Activated T-cell treated with anti-CD3 and anti-CD28 coated beads for 4 hours (primary cell): ENCODE data around the gene TMEM223.
A peak's percentile ranks its signal among the peaks of the same experiment; 100 is the strongest.
"Not testable (repeated sequence)": the region's sequence is repeated elsewhere in the genome, so short reads cannot be mapped to it uniquely, and the experiment has no call there.

Experiments used
- DNase-seq: peaks from one replicate; pipeline ENCODE4 v3.0.0-alpha.2; 2020

TMEM223 gene

DNA sequence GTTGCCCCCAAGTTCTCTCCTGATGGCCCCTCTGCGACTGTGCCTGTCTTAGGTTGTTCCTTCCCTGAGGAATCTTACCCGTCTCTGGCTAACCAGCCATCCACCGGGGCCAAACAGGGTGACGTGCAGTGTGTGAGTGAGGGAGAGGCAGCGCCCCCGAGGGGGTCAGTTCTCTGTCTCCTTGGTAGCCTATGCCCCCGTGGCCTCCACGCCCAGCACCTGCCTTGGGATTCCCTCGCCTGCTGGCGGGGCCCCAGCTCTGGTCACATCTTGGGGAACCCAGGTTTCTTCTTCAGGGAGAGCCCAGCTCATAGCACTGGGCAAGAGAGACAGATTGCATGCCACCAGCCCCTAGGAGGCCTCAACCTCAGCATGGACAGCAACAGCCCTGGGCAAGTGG lies 7.7 kb upstream of the TMEM223 start:
- DNase-seq: no peak

DNA sequence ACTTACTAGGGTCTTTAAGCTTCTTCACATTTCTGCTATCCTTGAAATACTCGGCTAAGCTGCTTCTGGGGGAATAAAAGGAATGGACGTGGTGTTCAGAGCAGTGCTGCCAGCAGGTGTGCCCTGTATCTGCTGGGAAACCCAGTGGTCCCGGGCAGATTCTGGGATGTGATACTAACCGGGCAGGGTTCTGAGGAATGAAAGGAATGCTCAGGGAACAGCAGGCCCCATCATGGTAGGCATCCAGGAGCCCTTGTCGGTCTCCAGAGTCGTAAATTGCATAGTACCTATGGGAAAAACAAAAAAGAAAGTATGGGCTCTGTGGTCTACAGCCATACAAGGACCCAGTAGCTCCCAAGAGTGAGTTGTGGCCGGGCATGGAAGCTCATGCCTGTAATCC lies 4.5 kb upstream of the TMEM223 start:
- DNase-seq: no peak

DNA sequence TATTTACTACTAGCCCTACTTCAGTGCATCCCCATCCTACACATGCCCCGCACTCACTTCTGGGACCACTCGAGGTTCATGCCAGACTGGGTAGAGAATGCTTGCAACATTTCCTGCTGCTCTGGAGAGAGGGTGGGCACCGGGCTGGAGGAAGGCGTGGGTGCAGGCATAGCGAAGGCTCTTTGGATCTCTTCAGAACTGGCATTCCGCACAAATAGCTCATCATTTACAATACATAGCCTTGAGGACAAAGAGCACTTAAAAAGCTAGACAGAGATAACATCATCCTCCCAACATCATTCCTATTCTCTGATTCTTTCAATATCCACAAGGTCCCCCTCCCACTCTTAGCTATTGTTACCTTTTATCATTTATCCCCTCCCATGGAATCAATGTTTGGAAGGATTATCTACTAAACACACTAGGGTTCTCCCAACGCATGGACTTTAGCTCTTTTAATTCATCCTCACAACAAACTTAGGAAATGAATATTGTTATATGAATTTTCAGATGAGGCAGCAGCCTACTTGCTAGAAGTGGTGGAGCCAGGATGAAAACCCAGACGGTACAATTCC lies 2.5 kb upstream of the TMEM223 start:
- no peak for DNase-seq

DNA sequence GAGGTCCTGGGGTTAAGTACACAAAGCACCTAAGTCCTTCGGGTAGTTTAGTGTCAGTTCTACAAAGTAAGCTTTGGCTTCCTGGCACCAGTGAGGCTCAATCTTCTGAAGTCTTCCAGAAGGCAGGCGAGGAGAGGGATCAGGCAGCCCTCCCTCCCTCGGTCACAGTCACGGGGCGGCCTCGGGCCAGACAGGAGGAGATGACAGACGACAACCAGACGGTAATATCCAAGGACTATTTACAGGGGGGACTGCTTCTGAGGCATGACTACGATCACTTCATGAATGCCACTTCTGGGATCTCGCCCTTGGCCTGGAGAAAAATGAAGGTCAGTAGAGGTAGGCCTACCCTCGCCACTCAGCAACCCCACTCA lies 383 bp upstream of the TMEM223 start:
- DNase-seq: no peak

DNA sequence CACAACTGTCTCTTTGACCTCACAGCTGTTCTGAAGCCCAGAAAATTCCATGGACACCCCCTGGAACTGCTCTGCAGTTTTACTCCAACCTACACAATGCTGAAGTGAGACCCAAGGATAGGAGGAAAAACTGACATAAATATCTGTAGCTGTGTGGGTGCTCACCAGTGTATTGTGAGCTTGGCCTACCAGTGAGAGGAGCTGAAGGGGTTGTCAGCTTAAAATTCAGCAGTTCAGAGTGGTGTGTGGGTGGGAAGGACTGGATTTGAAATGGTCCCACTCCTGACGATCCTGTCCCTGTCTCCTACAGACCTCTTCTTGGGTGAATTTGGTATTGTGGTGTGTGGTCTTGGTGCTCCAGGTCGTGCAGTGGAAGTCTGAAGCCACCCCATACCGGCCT lies 2.2 kb downstream of the TMEM223 start:
- no peak for DNase-seq

DNA sequence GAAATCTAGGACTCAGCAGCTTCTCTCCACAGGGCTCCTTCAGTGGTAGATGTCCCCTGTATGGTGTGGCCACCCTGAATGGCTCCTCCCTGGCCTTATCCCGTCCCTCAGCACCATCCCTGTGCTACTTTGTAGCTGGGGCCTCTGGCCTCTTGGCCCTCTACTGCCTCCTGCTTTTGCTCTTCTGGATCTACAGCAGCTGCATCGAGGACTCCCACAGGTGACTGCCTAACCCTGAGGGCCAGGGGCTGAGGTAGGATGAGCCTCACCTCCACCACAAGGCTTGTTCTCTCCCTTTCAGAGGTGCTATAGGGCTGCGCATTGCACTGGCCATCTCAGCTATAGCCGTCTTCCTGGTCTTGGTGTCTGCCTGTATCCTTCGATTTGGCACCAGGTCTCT lies 2.8 kb downstream of the TMEM223 start:
- no peak for DNase-seq

DNA sequence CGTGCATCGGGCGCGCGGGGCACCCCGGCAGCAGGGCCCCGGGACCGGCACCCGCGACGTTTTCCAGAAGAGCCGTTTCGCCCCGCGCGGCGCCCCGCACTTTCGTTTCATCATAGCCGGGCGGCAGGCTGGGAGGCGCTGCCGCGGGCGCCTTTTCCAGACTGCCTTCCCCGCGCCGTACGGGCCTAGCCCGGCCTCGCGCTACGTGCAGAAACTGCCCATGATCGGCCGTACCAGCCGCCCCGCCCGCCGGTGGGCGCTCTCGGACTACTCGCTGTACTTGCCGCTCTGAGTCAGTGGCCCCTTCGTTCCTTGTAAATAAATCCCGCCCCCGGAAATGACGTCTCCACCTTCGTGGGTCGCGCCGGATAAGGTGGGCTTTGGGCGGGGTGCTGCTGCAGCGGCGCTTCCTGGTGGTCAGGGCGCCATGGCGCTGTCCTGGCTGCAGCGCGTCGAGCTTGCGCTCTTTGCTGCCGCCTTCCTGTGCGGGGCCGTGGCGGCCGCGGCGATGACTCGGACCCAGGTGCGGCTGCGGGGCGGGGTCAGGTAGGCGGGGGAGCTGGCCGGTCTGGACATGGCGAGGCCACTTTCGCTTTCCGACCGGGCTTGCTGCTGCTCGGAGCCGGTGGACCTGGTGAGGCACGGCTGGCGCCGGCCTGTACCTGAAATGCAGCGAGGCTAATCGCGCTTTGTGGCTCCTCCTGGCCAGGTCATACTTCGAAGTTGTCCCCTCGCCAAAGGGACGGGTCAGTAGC lies 4.6 kb downstream of the TMEM223 start, which contains the start of gene TMEM179B:
Gene TMEM179B (plus strand): TSS at position 398 of the 755 bp plus-strand sequence. CDS start 30 bp downstream, at position 428.
- DNase-seq: peak; percentile 99

DNA sequence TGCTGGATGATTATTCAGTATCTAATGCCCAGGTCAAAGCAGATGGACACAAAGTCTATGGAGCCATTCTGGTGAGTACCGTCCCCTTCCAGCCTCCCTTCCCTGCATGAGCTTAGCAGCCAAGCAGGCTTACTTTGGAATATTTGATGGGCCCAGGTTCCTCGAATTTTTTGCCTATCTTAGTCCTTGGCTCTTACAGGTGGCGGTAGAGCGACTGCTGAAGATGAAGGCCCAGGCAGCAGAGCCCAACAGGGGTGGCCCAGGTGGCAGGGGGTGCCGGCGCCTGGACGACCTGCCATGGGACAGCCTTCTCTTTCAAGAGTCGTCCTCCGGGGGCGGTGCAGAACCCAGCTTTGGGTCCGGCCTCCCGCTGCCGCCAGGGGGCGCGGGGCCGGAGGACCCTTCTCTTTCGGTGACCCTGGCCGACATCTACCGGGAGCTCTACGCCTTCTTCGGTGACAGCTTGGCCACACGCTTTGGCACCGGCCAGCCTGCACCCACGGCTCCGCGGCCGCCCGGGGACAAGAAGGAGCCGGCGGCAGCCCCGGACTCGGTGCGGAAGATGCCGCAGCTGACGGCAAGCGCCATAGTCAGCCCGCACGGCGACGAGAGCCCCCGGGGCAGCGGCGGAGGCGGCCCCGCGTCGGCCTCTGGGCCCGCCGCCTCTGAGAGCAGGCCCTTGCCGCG lies 5.3 kb downstream of the TMEM223 start:
- DNase-seq: peak; percentile 75

DNA sequence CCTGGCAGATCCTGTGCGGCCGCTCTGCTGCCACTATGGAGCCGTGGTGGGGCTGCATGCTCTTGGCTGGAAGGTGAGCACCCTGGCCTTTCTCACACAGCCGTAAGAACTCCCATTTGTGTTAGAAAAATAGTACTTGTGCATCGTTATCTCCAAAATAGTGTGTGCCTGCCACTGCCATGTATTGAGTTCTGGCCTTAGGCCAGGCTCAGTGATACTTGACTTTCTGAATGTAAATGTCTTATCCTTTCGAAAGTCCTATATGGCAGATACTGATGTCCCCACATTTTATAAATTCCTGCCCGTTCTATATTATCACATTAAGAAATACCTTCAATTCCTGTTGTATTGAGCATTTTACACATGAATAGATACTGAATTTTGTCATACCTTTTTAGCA lies 9.1 kb downstream of the TMEM223 start:
- DNase-seq: no peak

DNA sequence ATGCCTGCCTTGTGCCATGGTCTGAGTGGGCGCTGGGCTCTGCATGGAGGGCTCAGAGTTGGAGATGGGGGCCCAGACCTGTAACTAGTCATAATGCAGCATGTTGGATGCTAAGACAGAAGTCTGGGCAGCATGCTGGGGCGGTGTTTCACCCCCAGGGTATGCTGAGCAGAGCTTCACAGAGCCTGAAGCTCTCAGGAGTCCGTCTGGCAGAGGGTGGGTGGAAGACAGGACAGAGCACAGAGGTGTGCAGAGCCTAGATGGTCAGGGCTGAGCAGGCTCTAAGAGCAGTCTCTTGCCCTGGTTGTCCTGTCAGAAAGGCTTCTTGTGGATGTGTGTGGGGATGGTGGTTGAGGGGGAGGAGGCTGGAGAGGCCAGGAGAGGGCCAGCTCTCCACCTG lies 13.4 kb downstream of the TMEM223 start:
- no peak for DNase-seq

DNA sequence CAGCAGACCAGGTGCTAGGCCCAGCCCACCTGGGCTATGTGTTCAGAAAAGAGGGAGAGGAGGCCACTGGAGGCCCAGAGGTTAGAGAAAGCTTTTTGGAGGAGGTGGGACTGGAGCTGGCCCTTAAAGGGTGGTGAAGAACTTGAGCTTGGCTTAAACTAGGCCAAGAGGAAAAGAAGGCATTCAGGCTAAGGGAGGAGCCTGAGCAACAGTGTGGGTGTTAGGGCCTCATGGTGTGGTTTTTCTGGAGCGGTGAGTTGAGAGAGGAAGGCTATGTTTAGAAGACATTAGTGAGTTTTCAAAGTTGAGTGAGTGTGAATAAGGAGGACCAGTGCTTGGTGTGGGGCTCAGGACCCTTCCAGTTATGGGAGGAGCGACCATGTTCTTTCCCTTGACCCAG lies 14.4 kb downstream of the TMEM223 start:
- no peak for DNase-seq

DNA sequence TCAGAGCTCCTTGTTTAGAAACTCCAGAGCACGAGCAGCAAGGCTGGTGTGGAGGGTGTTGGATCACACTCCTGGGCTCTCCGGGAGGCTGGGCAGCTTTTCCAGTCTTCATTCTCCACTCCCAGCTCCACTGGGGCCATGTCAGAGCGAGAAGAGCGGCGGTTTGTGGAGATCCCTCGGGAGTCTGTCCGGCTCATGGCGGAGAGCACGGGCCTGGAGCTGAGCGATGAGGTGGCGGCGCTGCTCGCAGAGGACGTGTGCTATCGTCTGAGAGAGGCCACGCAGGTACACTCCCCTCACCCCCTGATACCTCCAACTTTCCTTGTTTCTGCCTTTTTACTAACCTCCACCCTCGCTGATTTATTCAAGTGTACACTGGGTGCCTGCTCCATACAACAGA lies 16.2 kb downstream of the TMEM223 start:
- no peak for DNase-seq

DNA sequence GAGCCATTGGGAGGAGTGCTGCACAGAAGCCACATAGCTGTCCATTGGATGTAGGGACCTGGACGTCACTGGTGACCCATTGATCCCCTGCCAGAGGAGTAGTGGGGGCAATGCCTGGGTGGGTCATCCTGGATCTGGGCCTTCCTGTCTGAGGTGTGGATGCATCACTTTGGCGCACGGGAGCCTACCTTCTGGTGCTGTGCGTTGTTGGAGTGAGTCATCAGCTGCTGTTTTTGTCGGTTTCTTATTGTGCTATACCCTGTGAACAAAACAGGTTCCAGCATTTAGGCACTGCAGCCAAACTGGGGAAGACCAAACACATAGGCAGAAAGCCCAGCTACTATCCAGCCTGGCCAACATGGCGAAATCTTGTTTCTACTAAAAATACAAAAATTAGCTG lies 17.4 kb downstream of the TMEM223 start:
- DNase-seq: no peak

DNA sequence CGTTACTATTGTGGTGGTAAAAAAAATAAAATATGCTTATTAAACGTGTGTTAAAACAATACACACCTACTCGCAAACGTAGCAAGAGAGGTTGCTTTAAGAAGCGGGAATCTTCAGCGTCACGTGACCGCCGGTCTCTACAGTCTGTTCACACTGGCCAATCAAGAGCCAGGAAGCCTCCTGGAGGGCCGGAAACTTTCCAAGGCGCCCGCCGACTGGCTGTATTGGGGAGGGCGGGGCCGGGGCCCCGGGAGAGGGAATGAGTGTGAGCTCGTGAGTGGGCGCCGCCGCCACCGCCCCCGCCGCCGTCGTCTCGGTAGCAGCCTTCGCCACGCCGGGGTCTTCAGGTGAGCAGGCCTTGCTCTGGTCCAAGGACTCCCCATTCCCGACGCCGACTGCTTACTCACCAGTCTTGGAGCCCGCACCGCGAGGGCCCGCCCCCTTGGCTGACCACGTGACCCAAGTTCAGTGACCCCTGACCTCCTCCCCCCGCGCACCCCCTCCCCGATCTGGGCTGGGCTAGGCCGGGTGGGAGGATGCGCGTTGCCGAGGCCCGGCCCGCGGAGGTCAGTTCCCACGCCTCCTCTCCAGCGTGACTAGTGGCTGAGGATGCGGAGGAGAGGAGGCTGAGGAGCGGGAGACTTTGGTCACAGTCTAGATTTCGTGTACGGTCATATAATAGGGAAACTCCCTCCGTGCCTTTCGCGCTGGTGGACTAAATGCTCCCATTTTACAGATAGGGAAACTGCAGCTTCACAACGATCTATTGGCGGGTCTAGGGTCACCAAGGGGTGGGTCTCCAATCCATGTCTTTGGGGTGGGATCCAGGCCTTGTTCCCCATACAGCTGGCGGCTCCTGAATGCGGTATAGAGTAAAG lies 20.4 kb downstream of the TMEM223 start, which contains the start of gene TAF6L:
Gene TAF6L (plus strand): TSS at position 253 of the 878 bp plus-strand sequence. CDS start 4,388 bp downstream, outside the sequence.
- peak; percentile 88 for DNase-seq

DNA sequence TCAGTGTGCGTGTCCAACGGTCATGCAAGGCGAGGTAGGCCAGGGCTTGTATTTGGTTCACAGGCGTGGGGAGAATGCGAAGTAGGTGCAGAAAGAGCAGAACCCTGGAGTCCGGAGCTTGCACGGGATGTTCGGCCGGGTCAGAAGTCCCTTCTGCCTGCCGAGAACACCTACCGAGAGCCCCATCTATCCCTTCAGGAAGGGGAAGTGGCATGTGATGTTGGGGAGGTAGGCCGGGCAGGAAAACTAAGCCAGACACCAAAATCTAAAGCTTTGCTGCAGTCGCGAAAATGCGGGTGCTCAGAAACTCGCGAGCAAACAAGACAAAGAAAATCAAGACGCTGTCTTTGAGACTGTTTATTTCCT lies 21.0 kb downstream of the TMEM223 start:
- no peak for DNase-seq

DNA sequence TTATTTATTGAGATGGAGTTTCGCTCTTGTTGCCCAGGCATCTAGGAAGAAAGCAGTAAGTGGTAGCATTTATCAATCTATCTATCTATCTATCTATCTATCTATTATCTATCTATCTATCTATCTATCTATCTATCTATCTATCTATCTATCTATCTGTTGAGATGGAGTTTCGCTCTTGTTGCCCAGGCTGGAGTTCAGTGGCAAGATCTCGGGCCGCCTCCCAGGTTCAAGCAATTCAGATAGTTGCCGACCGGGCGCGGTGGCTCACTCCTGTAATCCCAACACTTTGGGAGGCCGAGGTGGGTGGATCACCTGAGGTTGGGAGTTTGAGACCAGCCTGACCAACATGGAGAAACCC lies 31.0 kb downstream of the TMEM223 start:
- DNase-seq: not testable (repeated sequence)

DNA sequence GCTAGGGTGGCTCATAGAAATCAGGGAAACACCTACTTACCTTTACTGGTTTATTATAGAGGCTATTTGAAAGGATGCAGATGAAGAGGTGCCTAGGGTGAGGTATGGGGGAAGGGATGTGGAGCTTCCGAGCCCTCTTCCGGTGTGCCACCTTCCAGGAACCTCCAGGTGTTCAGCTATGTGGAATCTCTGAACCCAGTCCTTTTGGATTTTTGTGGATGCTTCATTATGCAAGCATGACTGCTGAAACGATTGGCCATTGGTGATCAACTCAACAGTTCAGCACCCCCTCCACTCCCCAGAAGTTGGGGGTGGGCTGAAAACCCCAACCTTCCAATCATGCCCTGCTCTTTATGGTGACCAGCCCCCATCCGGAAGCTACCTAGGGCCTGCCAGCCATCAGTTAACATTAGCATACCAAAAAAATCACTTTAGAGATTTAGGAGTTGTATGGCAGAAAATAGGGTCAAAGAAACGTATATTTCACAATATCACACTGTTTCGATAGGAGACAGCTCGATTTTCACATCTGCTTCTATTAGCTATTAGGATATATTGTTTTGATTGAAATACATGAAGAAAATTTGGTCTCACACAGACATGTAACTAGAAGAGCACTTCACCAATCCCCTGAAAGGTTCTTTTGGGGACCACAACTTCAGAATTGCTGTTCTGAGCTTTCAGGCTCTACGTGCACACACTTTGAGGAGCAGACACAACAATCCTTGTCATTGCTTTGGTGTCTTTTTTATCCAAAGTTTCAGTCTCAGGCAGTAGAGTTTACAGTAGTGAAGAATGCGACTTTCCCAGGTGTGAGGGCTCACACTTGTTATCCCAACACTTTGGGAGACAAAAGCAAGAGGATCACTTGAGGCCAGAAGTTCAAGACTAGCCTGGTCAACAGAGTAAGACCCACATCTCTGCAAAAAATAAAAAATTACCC lies 33.7 kb downstream of the TMEM223 start:
- DNase-seq: no peak

DNA sequence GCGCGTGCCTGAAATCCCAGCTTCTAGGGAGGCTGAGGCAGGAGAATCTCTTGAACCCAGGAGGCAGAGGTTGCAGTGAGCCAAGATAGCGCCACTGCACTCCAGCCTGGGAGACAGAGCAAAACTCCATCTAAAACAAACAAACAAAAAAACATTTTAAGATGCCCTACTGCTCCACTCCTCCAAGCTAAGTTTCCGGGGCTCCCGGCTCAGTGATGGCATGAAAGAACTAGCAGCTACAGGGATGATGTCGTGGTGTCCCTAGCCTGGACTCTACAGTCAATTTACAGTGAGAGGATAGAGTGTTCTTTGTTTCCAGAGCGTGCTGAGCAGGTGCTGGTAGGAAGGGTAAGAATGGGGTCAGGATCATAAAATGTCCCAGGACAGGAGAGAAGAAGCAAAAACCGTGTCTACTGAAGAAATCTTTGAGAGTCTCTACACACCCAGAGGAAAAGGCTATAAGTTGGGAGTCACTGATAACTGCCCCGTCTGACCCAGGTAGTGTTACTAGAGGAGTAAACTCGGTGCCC lies 36.7 kb downstream of the TMEM223 start:
- DNase-seq: no peak

DNA sequence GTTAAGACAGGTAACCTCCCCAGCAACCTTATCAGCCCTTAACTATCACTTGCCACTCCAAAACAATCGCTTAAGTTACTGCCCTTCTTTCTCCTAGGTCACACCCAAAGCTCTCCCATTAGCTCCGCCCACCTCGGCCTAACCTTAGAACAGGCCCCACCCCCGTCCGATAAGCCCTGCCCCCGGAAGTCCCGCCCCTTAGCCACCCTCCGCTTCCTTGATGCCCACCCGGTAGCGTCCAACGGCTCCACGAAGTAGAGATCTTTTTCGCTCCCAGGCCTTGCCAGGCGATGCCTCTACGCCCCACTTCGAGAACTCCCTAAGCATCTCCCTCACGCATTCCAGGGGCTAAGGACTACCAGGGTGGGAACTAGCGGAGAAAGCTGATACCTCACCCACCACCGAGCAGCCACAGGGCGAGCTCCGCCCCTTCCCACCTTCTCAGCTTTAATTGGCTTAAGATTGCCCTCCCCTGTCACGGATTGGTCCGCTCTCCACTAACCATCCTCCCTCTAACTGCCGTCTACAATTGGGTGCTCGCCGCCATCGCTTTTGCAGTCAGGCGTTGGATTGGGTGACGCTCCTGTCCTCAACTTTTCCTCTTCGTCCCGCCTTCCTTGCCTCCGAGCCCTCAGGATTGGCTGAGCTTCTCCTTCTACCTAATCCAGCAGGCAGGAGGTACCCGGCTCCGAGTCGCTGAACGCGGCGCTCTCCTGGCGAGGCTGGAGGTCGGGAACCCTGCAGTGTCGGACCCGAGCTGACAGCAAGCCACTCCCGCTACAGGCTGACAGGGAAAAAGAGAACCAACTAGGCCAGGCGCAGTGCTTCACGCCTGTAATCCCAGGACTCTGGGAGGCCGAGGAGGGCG lies 37.8 kb downstream of the TMEM223 start, which contains the start of gene ZBTB3:
Gene ZBTB3 (minus strand): TSS at position 425 of the 868 bp plus-strand sequence. CDS start 496 bp downstream, outside the sequence.
- DNase-seq: peak; percentile 96

DNA sequence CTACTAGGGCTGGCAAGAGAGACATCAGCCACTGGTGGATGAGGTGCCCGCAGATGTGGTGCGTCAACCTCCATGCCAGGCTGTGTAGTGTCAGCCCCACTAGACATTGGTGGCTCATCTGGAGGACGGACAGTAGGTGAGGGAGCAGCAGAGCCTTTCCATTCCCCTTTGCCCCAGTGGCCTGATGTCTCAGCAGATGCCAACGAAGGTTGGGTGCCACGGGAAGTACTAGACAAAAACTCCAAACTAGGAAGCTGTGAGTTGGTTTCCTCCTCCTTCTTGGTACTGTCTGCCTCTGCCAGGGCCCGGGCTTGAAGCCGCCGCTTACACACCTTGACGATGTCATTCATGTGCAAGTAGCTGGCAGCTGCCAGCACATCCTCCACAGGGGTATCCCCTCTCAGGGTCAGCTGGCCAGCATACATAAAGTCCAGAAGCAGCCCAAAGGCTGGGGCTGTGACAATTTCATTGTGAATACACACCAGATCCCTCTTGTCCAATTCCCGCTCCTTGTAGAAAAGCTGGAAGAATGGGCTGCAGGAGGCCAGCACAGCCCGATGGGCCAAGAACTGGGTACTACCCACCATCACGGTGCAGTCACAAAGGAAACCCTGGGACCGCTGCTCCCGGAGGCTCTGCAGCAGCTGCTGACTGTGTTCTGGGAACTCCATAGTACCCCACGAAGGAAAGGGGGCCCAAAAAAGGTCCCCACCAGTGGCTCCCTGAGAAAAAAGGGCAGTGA lies 38.6 kb downstream of the TMEM223 start:
- no peak for DNase-seq
